Esophagus muscularis mucosa (tissue), 4 donors: ENCODE measurements around the gene DCTPP1.

Experiments
- CTCF ChIP-seq, 3 experiments: fragments of 200-600 bp in 2 of 3; fragments of 450-650 bp in 1 of 3; sonication (generic) in 2 of 3; IDR thresholded peaks; one replicate each; pipeline ENCODE4 v1.5.1; 2017 to 2019; ENCODE audit warnings: antibody characterized with exemption in 3 of 3, mild to moderate bottlenecking in 2 of 3, moderate library complexity in 1 of 3
- EP300 ChIP-seq: sonication (generic); formaldehyde crosslinking; IDR thresholded peaks from one replicate; pipeline ENCODE4 v1.6.1; 2017; ENCODE audit warnings: antibody characterized with exemption
- POLR2A ChIP-seq: fragments of 450-650 bp; IDR thresholded peaks from one replicate; pipeline ENCODE4 v1.6.1; 2017; ENCODE audit warnings: antibody characterized with exemption, moderate library complexity, mild to moderate bottlenecking, low read depth
- POLR2AphosphoS5 ChIP-seq, 2 donors: sonication (generic); formaldehyde crosslinking; IDR thresholded peaks; one replicate each; pipeline ENCODE4 v1.6.1; 2017; ENCODE audit warnings: antibody characterized with exemption in 2 of 2

DNA sequence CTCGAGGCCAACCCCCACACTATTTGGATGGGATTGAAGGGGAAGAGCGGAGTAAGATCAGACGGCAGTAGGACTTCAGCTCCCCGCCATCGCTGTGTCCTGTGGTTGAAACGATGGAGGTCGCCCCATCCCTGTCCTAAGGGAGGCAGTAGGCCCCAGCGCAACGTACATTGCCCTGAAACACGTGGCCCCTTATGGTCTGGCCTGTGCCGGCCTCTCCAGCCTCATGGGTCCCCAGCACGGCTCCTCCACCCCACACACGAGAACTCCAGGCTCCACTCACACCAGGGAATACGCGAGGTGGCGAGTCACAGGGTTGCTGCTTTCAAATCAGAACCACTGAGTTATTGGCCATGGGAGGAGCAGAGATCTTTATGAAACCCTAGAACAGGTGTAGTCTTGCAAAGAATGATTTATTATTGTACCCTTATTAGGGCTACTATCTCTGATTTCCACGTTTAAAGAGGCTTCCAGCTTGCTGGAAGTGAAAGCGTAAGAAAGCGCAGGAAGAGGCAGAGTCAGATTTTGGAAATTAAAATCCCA is 669 bp upstream of the DCTPP1 start:
- TF ChIP-seq CTCF (IDR thresholded peaks at IDR 0.05) = peak in 1 of 3 experiments; percentile 22
- no peak for TF ChIP-seq POLR2AphosphoS5 (IDR thresholded peaks at IDR 0.05)
- TF ChIP-seq POLR2A = no peak
- no peak for TF ChIP-seq EP300
